Measurements from ENCODE around the gene IFNE.
"Not testable (repeated sequence)": the region's sequence is repeated elsewhere in the genome, so short reads cannot be mapped to it uniquely, and the experiment has no call there.

IFNE gene

DNA sequence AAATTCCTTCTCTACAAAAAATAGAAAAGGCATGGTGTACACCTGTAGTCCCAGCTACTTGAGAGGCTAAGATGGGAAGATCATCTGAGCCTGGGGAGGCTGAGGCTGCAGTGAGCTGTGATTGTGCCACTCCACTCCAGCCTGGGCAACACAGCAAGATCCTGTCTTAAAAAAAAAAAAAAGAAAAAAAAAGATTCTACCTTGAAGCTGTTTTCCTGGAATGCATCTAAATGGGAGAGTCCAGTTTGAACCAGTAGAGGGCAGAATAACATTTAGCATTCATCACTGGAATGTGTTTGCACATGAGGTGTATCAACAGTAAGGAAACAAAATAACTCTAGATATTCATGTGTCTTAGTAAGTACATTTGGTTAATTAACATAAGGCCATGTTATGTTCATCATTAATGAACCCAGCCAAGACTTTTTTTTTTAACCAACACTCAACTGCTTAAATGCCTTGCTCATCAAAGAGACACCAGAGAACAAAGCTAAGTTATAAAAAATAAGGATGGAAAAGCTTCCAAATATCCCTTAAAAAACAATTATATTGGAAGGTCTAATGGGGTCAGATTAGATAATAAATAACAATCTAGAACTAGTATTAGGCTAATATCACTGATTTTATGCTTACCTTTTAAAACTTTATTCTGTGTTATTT lies 16.1 kb downstream of the IFNE start:
- TF ChIP-seq, protein P1, sequence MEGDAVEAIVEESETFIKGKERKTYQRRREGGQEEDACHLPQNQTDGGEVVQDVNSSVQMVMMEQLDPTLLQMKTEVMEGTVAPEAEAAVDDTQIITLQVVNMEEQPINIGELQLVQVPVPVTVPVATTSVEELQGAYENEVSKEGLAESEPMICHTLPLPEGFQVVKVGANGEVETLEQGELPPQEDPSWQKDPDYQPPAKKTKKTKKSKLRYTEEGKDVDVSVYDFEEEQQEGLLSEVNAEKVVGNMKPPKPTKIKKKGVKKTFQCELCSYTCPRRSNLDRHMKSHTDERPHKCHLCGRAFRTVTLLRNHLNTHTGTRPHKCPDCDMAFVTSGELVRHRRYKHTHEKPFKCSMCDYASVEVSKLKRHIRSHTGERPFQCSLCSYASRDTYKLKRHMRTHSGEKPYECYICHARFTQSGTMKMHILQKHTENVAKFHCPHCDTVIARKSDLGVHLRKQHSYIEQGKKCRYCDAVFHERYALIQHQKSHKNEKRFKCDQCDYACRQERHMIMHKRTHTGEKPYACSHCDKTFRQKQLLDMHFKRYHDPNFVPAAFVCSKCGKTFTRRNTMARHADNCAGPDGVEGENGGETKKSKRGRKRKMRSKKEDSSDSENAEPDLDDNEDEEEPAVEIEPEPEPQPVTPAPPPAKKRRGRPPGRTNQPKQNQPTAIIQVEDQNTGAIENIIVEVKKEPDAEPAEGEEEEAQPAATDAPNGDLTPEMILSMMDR (IDR thresholded peaks at IDR 0.05; ENCODE audit: low read depth, low read length, missing control alignments), result peak; percentile 60
- H3K4me3 ChIP-seq (ENCODE audit: low read depth, low read length), result no peak overlapping the region
- peak; percentile 18 for DNase-seq (ENCODE audit: low read depth)

DNA sequence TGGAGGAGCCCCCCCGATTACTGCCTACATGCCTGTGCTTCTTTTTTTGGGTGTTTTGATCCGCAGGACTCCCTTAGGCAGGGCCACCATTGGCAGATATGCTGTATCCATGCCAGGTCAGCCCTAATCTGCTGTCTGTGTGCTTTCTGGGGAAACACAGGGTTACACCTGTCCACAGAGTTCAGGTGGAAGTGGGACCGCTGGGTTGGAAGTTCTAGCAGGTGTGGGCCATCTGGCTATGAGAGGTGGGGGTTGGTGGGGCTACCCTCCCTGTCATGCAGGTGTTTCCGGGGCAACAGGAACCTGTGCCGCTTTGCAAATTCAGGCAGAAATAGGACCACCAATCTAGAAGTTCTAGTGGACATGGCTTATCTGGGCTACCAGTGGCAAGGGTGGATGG lies 17.0 kb downstream of the IFNE start:
- no peak overlapping the region for H3K4me3 ChIP-seq (ENCODE audit: low read depth, low read length)
- TF ChIP-seq, protein P1 (IDR thresholded peaks at IDR 0.05; ENCODE audit: low read depth, low read length, missing control alignments), result no peak
- no peak for DNase-seq (ENCODE audit: low read depth)

DNA sequence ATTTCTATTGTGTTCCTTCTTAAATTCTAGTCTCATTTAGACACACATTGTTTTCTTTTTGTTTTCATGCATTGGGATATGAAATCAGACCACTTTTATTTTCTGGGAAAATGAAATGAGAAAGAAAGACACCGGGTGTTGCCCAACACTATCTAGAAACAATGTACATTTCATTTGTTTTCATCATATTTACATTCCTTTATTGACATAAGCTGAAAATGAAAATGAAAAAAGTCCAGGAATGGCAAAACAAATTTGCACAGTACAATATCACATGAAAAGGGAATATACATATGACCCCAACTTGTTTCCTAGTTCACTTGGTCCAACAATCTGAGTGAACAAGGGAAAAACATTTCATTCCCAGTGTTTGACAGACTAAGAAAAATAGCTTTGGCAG lies 20.7 kb downstream of the IFNE start:
- TF ChIP-seq, protein P1 (IDR thresholded peaks at IDR 0.05; ENCODE audit: low read depth, low read length, missing control alignments), result no peak
- no peak for DNase-seq (ENCODE audit: low read depth)
- H3K4me3 ChIP-seq (ENCODE audit: low read depth, low read length), result no peak overlapping the region

DNA sequence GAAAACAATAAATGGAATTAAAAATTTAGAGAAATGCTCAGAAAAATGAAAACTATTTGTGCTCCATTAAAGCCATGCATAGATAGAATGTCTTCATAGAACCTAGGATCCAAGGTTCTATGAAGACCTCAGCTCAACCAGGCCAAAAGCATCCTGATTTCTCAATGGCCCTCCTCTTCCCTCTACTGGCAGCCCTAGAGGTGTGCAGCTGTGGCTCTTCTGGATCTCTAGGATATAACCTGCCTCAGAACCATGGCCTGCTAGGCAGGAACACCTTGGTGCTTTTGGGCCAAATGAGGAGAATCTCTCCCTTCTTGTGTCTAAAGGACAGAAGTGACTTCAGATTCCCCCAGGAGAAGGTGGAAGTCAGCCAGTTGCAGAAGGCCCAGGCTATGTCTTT lies 26.8 kb downstream of the IFNE start:
- TF ChIP-seq, protein P1 (IDR thresholded peaks at IDR 0.05; ENCODE audit: low read depth, low read length, missing control alignments), result peak; percentile 83
- DNase-seq (ENCODE audit: low read depth), result no peak
- H3K4me3 ChIP-seq (ENCODE audit: low read depth, low read length), result no peak overlapping the region

DNA sequence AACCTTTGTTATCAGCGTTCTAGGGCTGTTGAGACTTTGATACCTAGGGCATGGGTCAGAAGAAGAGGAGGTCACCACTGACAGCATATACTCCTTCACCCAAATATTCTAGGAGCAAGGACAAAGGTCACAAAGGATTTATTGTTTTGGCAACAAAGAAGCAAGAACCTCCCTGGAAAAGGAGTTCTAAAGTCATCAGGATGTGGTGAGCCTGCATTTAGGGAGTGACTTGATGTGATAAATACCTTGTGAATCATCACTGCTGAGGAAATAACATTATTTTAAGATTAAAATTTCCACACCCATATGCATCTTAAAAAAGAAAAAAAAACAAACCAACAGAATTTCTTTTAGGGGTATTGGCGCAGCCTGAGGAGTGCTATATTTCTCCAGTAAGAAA lies 28.0 kb downstream of the IFNE start:
- no peak overlapping the region for H3K4me3 ChIP-seq (ENCODE audit: low read depth, low read length)
- TF ChIP-seq, protein P1 (IDR thresholded peaks at IDR 0.05; ENCODE audit: low read depth, low read length, missing control alignments), result no peak

DNA sequence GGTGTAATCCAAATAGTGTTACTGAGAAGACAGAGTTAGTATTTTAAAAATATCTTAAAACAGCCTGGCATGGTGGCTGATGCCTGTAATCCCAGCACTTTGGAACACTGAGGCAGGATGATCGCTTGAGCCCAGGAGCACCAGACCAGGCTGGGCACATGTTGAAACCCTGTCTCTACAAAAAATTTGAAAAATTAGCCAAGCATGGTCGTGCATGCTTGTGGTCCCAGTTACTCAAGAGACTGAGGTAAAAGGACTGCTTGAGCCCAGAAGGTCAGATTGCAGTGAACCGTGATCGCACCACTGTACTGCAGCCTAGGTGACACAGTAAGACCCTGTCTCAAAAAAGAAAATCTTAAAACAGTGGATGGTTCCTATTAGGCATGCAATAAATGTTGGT lies 29.4 kb downstream of the IFNE start:
- TF ChIP-seq, protein P1 (IDR thresholded peaks at IDR 0.05; ENCODE audit: low read depth, low read length, missing control alignments), result no peak
- no peak for DNase-seq (ENCODE audit: low read depth)
- H3K4me3 ChIP-seq (ENCODE audit: low read depth, low read length), result no peak overlapping the region

More for the DNA sequence above, 28.0 kb downstream of the IFNE start:
- no peak for DNase-seq (ENCODE audit: low read depth)

DNA sequence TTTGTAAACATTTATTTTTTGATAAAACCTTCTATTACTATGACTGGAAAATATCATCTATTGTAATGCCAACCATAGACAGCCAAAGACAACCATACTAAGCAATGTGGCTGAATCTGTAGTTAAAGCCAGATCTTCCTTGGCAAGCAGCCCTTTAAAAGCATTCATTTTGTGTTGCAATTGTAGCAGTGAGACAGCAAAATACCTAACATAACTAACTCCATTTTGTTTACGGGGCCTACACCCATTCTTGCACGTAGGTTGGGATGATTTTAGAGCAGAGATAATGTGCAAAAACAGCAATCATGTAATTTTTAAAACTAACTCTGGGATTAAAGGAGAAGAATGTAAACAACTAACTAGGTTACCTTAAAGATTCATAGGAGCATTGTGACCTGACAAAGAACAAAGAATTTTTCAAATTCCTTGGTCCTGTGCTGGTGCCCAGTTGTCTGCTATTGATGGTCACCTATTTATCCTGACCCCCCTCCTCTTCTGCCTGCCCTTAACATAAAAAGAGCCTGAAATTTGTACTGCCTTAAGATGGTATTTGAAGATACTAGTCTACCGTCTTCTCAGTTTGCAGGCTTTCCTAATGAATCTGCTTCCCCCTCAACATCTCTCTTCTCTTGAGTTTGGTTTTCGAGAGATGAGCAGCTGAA lies 31.2 kb downstream of the IFNE start:
- TF ChIP-seq, protein P1 (IDR thresholded peaks at IDR 0.05; ENCODE audit: low read depth, low read length, missing control alignments), result no peak
- no peak for DNase-seq (ENCODE audit: low read depth)

DNA sequence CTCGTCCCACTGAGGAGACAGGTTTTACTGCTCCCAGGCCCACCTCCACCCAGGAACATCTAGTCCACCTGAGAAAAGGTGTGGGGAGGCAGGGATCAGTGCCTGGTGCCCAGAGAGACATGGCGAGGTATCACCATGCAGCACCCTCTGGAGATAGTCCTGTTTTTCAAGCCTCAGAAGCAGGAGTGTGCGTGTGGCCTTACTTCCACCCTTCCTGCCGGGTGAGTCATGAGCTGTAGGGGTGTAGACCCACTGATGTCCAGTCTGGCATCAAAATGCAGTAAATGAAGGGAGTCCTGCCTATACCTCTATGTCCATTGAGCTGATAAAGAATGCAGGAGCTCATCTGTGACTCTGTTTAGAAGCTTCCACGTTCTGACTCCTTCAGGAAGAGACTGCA lies 32.8 kb downstream of the IFNE start:
- H3K4me3 ChIP-seq (ENCODE audit: low read depth, low read length); DNase-seq (ENCODE audit: low read depth): not testable (repeated sequence)

More for the DNA sequence above, 31.2 kb downstream of the IFNE start:
- no peak overlapping the region for H3K4me3 ChIP-seq (ENCODE audit: low read depth, low read length)
